Ureter (tissue), 1 donor: ENCODE results near the gene NT5C1A. TPM values are rescaled to one million over a fixed set of nuclear protein-coding genes. Genes with fewer than 3 reads are reported as not detected.

Experiments used
- DNase-seq: peaks from one replicate; pipeline ENCODE4 v3.0.0-alpha.2; 2020; ENCODE audit warnings: low spot score
- total RNA-seq: library from RNA; stranded (reverse); gene quantifications from one replicate; pipeline ENCODE4 v1.2.4, GENCODE V29; 2023
- donor health status: DM: yes; HTN: yes; CAD: no.

NT5C1A gene
- total RNA-seq = not detected

GRCh38 chr1:39671793-39672550 is at the start of gene NT5C1A:
TSS of gene NT5C1A (minus strand) at chr1:39672107. CDS start at chr1:39672038, 69 bp downstream.
- no peak for DNase-seq

DNA sequence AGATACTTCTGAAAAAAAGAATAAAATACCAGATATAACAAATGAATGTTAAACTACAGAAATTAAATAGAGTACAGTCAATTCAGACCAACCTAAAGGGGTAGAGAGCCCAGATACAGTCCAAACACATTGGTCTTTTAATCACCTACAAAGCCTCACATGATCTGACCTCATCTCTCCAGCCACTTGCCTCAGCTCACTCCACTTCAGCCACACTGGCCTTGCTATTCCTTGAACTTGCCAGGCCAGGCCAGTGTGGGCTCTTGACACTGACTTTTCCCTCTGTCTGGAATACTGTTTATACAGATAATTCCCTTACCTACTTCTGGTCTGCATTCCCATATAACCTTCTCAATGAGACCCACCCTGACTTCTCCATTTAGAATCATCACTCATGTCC is 49.8 kb upstream of the NT5C1A start:
- DNase-seq = no peak

DNA sequence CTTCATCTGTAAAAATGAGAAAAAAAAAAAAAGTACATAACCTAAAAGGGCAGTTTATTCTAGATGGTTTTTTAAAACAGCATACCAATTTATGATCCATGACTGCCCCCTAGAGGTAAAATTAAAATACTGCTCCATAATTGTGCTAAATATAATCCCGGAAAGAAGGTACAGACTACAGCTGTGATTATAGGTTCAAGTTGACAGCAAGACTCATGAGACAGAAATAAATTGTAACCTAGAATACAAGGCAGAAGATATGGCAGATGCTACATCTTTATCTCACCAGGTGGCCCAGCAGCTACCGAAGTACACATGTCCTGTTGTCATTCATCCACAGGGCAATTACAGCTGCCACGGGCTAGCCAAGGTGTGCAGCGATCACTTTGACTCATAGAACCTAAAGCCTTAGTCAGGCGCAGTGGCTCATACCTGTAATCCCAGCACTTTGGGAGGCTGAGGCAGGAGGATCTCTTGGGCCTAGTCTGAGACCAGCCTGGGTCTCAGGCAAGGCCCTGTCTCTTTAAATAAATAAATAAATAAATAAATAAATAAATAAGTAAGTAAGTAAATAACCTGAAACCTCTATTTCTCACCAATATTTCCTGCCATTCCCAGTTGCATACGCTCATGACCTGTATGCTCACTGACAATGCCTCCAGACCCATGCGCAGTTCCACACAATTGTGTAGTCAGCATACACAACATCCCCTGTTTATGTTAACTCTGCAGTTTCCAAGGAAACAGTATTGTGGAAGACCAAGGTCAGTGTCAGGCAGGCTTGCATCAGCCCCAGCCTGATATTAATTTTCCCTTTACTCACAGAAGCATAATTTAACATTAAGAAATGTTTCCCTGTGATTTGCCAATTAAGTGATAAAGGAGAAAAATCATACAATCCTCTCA is 48.4 kb upstream of the NT5C1A start:
- DNase-seq = no peak

DNA sequence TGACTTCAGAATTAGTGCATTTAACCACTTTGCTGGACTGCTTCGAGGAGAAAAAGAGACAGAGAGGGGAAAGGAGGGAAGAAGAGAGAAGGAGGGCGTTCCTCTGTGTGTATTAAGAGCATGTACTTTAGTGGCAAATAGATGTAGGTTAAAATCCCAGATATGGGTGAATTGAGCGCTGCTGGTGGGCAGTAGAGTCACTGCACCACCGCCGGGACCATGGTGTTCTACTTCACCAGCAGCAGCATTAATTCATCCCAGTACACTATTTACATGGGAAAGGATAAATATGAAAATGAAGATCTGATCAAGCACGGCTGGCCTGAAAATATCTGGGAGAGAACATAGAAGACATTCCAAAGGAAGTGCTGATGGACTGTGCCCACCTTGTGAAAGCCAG is 45.9 kb upstream of the NT5C1A start:
- no peak for DNase-seq

DNA sequence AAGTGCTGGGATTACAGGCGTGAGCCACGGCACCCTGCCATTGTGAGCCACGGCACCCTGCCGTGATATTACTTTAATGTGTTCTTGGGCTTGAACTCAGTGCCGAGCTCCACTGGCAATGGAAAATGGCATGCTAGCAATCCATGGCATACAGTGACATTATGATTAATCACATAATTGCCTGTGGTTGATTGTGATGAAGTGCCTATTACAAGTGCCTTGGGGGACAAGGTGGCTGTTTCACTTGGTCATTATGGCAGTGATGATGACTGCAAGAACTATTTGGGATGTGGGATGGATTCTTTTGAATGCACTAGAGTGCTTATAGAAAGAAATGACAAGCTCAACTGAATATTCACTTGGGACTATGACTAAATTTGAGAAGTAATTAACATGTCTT is 41.6 kb upstream of the NT5C1A start:
- DNase-seq = peak; percentile 17

DNA sequence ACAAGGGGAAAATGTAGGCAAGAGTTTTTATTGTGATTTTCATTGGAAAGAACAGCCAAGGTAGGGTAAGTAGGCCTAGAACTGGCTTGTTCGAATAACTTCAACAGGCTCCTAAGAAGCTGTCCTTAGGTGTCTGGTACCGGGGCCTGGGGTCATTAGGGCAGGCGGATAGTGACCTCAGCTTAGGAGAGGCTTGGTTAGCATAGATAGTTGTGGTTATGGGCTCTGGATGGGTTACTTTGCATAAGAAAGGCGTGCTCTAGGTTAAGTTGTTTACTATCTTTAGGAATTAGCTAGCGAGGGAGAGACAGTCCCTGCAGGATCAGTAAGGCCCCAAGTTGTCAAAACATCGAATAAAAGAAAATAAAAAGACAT is 40.0 kb upstream of the NT5C1A start:
- DNase-seq = no peak

GRCh38 chr1:39711104-39711965 is 39.4 kb upstream of the NT5C1A start:
- peak; percentile 12 for DNase-seq

DNA sequence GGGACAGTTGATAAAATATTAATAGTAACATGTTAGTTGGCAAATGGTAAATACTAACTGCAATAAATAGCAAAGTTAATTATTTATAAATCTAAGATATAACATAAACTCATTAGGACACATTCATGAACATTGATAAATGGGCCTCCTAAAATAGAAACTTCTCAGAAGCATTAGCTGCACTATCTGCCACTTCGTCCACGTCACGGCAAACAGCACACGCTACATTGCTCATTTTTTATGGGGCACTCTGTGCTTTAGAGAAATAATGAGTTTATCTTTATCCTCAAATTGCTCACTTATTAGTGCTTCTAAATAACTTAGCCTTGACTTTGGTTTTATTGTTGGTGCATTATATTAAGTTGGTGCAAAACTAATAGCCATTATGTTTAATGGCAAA is 35.6 kb upstream of the NT5C1A start:
- no peak for DNase-seq

DNA sequence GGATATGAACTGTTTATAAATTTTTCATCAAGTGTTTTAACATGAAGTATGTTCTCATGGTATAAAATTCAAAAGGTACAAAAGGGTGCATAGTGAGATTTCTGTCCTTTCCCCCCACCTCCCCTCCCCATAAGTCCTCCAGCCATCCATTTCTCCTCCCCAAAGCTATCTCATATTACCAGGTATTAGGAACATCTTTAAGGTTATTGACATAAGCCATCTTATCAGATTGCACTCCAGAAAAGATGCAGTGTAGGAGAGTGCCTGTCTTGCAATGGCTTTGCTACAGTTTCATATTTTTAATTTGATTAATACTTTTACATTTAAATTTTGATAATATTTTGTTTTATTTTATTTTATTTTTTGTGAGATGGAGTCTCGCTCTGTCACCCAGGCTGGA is 32.9 kb upstream of the NT5C1A start:
- no peak for DNase-seq

- DNase-seq = no peak
Observed at GRCh38 chr1:39701049-39701439, 29.1 kb upstream of the NT5C1A start.

GRCh38 chr1:39700348-39700747 is 28.4 kb upstream of the NT5C1A start:
- no peak for DNase-seq

- DNase-seq = no peak
Observed at GRCh38 chr1:39699419-39699818, 27.5 kb upstream of the NT5C1A start.

GRCh38 chr1:39698568-39698967 is 26.7 kb upstream of the NT5C1A start:
- no peak for DNase-seq

DNA sequence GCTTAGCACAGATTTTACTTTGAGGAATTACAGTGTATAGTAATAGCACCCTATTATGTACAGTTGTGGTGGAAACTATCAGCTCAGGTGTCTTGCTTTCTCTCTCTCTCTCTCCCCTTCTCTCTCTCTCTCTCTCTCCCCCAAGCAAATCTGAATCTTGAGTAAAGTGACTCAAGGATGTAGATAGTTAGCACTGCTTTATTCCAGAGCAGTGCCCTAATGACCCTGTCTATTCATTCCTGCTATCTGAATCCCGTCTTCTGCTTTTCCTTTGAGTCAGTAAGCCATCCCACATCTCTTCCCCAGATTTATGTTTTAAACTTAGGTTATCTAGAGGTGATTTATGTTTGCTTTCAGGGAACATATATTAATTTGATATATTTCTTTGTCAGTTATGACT is 24.5 kb upstream of the NT5C1A start:
- no peak for DNase-seq

GRCh38 chr1:39695016-39695415 is 23.1 kb upstream of the NT5C1A start:
- no peak for DNase-seq

DNA sequence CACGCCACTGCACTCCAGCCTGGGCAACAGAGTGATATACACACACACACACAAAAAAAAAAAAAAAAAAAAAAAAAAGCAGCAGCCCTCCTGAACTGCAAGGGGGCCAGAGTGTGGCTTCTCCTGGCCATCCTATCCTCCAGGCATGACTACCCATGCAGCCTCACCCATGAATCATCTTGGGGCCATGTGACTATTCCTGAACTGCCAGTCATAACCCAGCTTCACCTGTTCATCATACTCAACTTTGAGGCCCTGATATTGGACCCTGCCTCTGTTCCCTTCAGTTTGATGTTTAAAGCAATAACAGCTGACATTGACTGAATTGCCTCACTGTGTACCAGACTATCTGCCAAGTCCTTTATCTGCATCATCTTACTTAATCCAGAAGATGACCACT is 22.1 kb upstream of the NT5C1A start:
- no peak for DNase-seq

GRCh38 chr1:39692152-39693074 is 20.5 kb upstream of the NT5C1A start:
- DNase-seq = no peak

- DNase-seq = peak; percentile 91
Observed at GRCh38 chr1:39691383-39692151, 19.7 kb upstream of the NT5C1A start, which contains the start of gene HPCAL4. TSS of gene HPCAL4 (minus strand) at chr1:39691433. CDS start at chr1:39684603, 6,830 bp downstream.

DNA sequence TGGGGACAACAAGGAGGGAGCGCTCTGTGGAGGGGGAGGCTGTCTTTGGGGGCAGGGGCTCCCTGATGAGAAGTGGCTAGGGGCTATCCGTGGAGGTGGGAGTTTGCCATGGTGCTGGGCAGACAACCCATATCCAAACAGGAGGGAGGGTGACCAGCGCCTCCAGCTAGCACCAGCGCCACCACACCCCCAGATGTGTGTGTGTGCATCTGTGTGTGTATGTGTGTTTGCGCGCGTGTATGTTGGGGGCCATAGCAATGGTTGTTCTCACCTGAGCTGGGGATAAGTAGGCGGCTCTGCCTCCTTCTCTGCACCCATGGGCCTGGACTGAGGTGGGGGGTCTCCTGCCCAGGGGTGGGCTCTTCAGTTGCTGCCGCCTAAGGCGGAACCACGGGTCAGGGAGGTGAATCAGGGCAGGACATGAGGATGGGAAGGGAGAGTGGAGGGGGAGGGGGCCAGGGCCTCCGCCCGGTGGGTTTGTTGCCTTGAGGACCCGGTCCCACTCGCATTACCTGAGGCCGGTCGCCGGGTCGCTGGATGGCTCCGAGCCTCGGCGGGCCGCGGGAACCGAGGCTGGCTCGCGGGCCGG is 19.0 kb upstream of the NT5C1A start:
- no peak for DNase-seq

GRCh38 chr1:39690225-39690624 is 18.3 kb upstream of the NT5C1A start:
- no peak for DNase-seq
